Glutamatergic neuron (in vitro differentiated cells): ENCODE results near the gene ZDHHC3. TPM values are rescaled to one million over a fixed set of nuclear protein-coding genes. Genes with fewer than 3 reads are reported as not detected.

Source experiments
- DNase-seq: peaks from one replicate; pipeline ENCODE4 v3.0.0; 2022
- H3K27ac Mint-ChIP-seq: one replicate; pipeline ENCODE4 v1.8.0; 2020; ENCODE audit warnings: mild to moderate bottlenecking, mixed read lengths, inconsistent platforms; ENCODE audit not compliant: unreplicated experiment
- H3K27me3 Mint-ChIP-seq: one replicate; pipeline ENCODE4 v1.8.0; 2020; ENCODE audit warnings: mild to moderate bottlenecking, moderate library complexity, mixed read lengths, inconsistent platforms; ENCODE audit not compliant: unreplicated experiment
- H3K36me3 Mint-ChIP-seq: one replicate; pipeline ENCODE4 v1.8.0; 2020; ENCODE audit warnings: mild to moderate bottlenecking, mixed read lengths, inconsistent platforms; ENCODE audit not compliant: unreplicated experiment
- H3K4me1 Mint-ChIP-seq: one replicate; pipeline ENCODE4 v1.8.0; 2020; ENCODE audit warnings: mild to moderate bottlenecking, low read depth, mixed read lengths, inconsistent platforms; ENCODE audit not compliant: unreplicated experiment
- H3K4me3 Mint-ChIP-seq: one replicate; pipeline ENCODE4 v1.8.0; 2020; ENCODE audit warnings: mild to moderate bottlenecking, mixed read lengths, inconsistent platforms; ENCODE audit not compliant: unreplicated experiment
- H3K9me3 Mint-ChIP-seq: one replicate; pipeline ENCODE4 v1.8.0; 2020; ENCODE audit warnings: mild to moderate bottlenecking, moderate library complexity, mixed read lengths, inconsistent platforms; ENCODE audit not compliant: unreplicated experiment
- CTCF ChIP-seq: fragments of 200-600 bp; sonication (generic); IDR thresholded peaks from one replicate; pipeline ENCODE4 v1.5.0; 2021; ENCODE audit not compliant: partially characterized antibody, unreplicated experiment
- total RNA-seq: library from RNA; stranded (reverse); fragmentation: NEBNext Ultra II Directional; extraction: Animal tissue kit (Norgen Biotek cat#: 25700); gene quantifications from one replicate; pipeline ENCODE4 v1.2.1, GENCODE V29; 2021; ENCODE audit not compliant: unreplicated experiment

Gene ZDHHC3
- total RNA-seq, 1 donor from 2014 or later: 52.4 TPM

- Mint-ChIP-seq H3K4me1 (peaks cover 40% of the 10 kb centered on the region), H3K9me3 (peaks cover 5% of the 10 kb centered on the region), H3K27ac (peak overlapping the region; percentile 80), H3K36me3 (no peaks in the 10 kb centered on the region), H3K4me3 (no peak overlapping the region), H3K27me3 (peaks cover 2% of the 10 kb centered on the region)
- peak; percentile 97 for TF ChIP-seq CTCF
- DNase-seq: peak; percentile 65
Measured at GRCh38 chr3:44992555-44993470, 16.8 kb upstream of the ZDHHC3 start.

GRCh38 chr3:44991326-44991725 is 15.4 kb upstream of the ZDHHC3 start:
- DNase-seq: no peak
- Mint-ChIP-seq H3K27ac (no peak overlapping the region), H3K4me1 (peaks cover 28% of the 10 kb centered on the region), H3K27me3 (peaks cover 2% of the 10 kb centered on the region), H3K9me3 (peaks cover 5% of the 10 kb centered on the region), H3K36me3 (no peaks in the 10 kb centered on the region), H3K4me3 (no peak overlapping the region)
- TF ChIP-seq CTCF: no peak

- TF ChIP-seq CTCF: no peak
- Mint-ChIP-seq H3K4me1 (peaks cover 17% of the 10 kb centered on the region), H3K36me3 (peaks cover 6% of the 10 kb centered on the region), H3K9me3 (peaks cover 2% of the 10 kb centered on the region), H3K4me3 (no peak overlapping the region), H3K27ac (no peak overlapping the region), H3K27me3 (peaks cover 2% of the 10 kb centered on the region)
- no peak for DNase-seq
Measured at GRCh38 chr3:44989636-44990373, 13.8 kb upstream of the ZDHHC3 start.

GRCh38 chr3:44989141-44989540 is 13.2 kb upstream of the ZDHHC3 start:
- TF ChIP-seq CTCF: no peak
- Mint-ChIP-seq H3K27me3 (peaks cover 2% of the 10 kb centered on the region), H3K4me3 (no peak overlapping the region), H3K4me1 (peaks cover 11% of the 10 kb centered on the region), H3K9me3 (peaks cover 2% of the 10 kb centered on the region), H3K36me3 (peaks cover 6% of the 10 kb centered on the region), H3K27ac (no peak overlapping the region)
- DNase-seq: no peak

- Mint-ChIP-seq H3K36me3 (peaks cover 6% of the 10 kb centered on the region), H3K27me3 (no peaks in the 10 kb centered on the region), H3K4me3 (no peak overlapping the region), H3K4me1 (peaks cover 3% of the 10 kb centered on the region), H3K9me3 (peaks cover 1% of the 10 kb centered on the region), H3K27ac (no peak overlapping the region)
- peak; percentile 60 for TF ChIP-seq CTCF
- DNase-seq: no peak
Measured at GRCh38 chr3:44988073-44988472, 12.1 kb upstream of the ZDHHC3 start.
